K562 (cell line): ENCODE measurements around the gene DDX23. TPM values are rescaled to one million over a fixed set of nuclear protein-coding genes. Genes with fewer than 3 reads are reported as not detected.

Experiments used
- ARID2 ChIP-seq: fragments of 450-650 bp; IDR thresholded peaks from 2 replicates; pipeline ENCODE4 v1.6.1; 2017; ENCODE audit warnings: antibody characterized with exemption, mild to moderate bottlenecking
- SMAD4 ChIP-seq: fragments of 250-450 bp; sonication (Bioruptor Pico); conservative IDR thresholded peaks from 2 replicates; pipeline ENCODE4 v1.8.0; 2021; ENCODE audit warnings: inconsistent platforms, mild to moderate bottlenecking, moderate library complexity
- SRSF3 ChIP-seq: fragments of 200-400 bp; formaldehyde crosslinking; IDR thresholded peaks from 2 replicates; pipeline ENCODE4 v1.6.1; 2016; ENCODE audit warnings: mild to moderate bottlenecking, low read length, moderate library complexity; ENCODE audit not compliant: insufficient read depth
- THRA ChIP-seq: fragments of 450-650 bp; IDR thresholded peaks from 2 replicates; pipeline ENCODE4 v1.6.1; 2017; ENCODE audit warnings: mild to moderate bottlenecking, moderate library complexity
- TSHZ1 ChIP-seq: fragments of 250-450 bp; sonication (Bioruptor Pico); IDR thresholded peaks from 2 replicates; pipeline ENCODE4 v1.4.0; 2020; ENCODE audit warnings: mild to moderate bottlenecking, moderate library complexity
- UBTF ChIP-seq, 2 experiments: IDR thresholded peaks; 2 replicates each; pipeline ENCODE4 v1.6.1; 2012; ENCODE audit warnings: improper control_type of control experiment in 2 of 2, low read depth in 2 of 2, low read length in 2 of 2, borderline replicate concordance in 1 of 2
- ZBTB2 ChIP-seq: fragments of 450-650 bp; IDR thresholded peaks from 2 replicates; pipeline ENCODE4 v1.6.1; 2016; ENCODE audit warnings: antibody characterized with exemption
- ZBTB49 ChIP-seq: sonication (generic); formaldehyde crosslinking; IDR thresholded peaks from 2 replicates; pipeline ENCODE4 v1.8.0; 2022; ENCODE audit warnings: missing genetic modification reagents, mild to moderate bottlenecking, borderline replicate concordance
- ZNF174 ChIP-seq: fragments of 250-450 bp; sonication (Bioruptor Pico); IDR thresholded peaks from 2 replicates; pipeline ENCODE4 v1.4.0; 2020; ENCODE audit warnings: mild to moderate bottlenecking
- ZNF583 ChIP-seq: fragments of 250-450 bp; sonication (Bioruptor Pico); IDR thresholded peaks from 2 replicates; pipeline ENCODE4 v1.4.0; 2020
- polyA plus RNA-seq, 8 experiments: library from polyadenylated mRNA; depleted of rRNA in 4 of 8; stranded (reverse) in 5 of 8; unstranded in 3 of 8; fragments of >200 nt; fragmentation: Nextera tagmentation in 2 of 8; fragmentation: Illumina TruSeq in 1 of 8; extraction: Ambion mirVana in 2 of 8; extraction: Trizol in 1 of 8; gene quantifications; 2 replicates each; pipeline versions ENCODE4 v1.2.1 to v1.2.3, GENCODE V29; 2011 to 2014; ENCODE audit warnings: inconsistent platforms in 1 of 8, missing spikeins in 1 of 8
- total RNA-seq, 7 experiments: library from RNA; depleted of rRNA in 6 of 7; stranded (reverse); fragments of >200 nt in 6 of 7; fragmentation: Illumina TruSeq in 2 of 7; extraction: Trizol in 2 of 7; gene quantifications; 2 replicates each; pipeline versions ENCODE4 v1.2.1 to v1.2.3, GENCODE V29; 2011 to 2021; ENCODE audit warnings: low replicate concordance in 1 of 7

The DDX23 gene
- total and polyA plus RNA-seq, 9 of the 15 experiments (the other 6 are each of a cell fraction or from before 2014, with no cell fraction given): 32.4 to 138 (median 104) TPM

GRCh38 chr12:48831257-48831656 lies 20.7 kb downstream of the DDX23 start (continued):
- TF ChIP-seq UBTF (IDR thresholded peaks at IDR 0.05; ENCODE audit: borderline replicate concordance in 1 of 2, low read depth in 2 of 2, low read length in 2 of 2) (no peak), ZBTB2 (no peak), SRSF3 (no peak), ARID2 (no peak), THRA (no peak), ZNF174 (no peak), ZBTB49 (no peak), TSHZ1 (CRISPR knock-in tag) (no peak), SMAD4 (CRISPR knock-in tag) (no peak), ZNF583 (CRISPR knock-in tag) (no peak)
